Progenitor cell of endocrine pancreas (in vitro differentiated cells): ENCODE results near the gene RINT1. TPM values are rescaled to one million over a fixed set of nuclear protein-coding genes. Genes with fewer than 3 reads are reported as not detected.

Source experiments
- DNase-seq: peaks from one replicate; pipeline ENCODE4 v3.0.0; 2021; ENCODE audit warnings: low spot score; ENCODE audit not compliant: unreplicated experiment
- H3K27ac Mint-ChIP-seq: 2 replicates; pipeline ENCODE4 v1.8.0; 2021; ENCODE audit warnings: mild to moderate bottlenecking, moderate library complexity, mixed read lengths
- H3K27me3 Mint-ChIP-seq: 2 replicates; pipeline ENCODE4 v1.8.0; 2021; ENCODE audit warnings: mixed read lengths
- H3K36me3 Mint-ChIP-seq: 2 replicates; pipeline ENCODE4 v1.8.0; 2022; ENCODE audit warnings: mixed read lengths; ENCODE audit not compliant: insufficient read depth
- H3K4me1 Mint-ChIP-seq: 2 replicates; pipeline ENCODE4 v1.8.0; 2021; ENCODE audit warnings: low read depth, mixed read lengths
- H3K4me3 Mint-ChIP-seq: 2 replicates; pipeline ENCODE4 v1.8.0; 2021; ENCODE audit warnings: low read depth, mild to moderate bottlenecking, moderate library complexity, mixed read lengths
- H3K9me3 Mint-ChIP-seq: 2 replicates; pipeline ENCODE4 v1.8.0; 2021; ENCODE audit warnings: low read depth, mixed read lengths
- total RNA-seq: library from RNA; stranded (reverse); gene quantifications from 2 replicates; pipeline ENCODE4 v1.2.1, GENCODE V29; 2021
- TF ChIP-seq, protein P1 (sequence below): fragments of 200-600 bp; sonication (generic); IDR thresholded peaks from one replicate; pipeline ENCODE4 v1.5.0; 2021; ENCODE audit warnings: antibody characterized with exemption, mild to moderate bottlenecking; ENCODE audit not compliant: unreplicated experiment

RINT1 gene
- total RNA-seq, 1 donor from 2014 or later, result 22.5 TPM

DNA sequence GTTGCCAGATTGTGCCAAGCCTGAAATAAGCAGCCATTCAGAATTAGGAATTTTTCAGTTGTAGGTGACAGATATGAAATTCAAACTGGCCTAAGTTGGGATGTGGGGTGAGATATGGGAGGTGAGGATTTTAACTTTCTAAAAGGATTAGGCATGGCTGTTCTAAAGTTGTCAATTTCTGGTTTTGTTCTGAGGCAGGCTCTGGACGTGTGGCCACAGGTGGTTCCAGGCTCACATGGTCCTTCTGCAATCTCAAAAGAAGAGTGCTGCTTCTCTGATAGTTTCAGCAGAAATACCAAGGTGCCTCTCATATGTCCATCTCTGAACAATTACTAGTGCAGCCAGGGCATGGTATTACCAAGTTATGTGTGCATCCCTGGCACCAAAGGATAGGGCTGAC, 27.9 kb downstream of the RINT1 start:
- Mint-ChIP-seq H3K36me3 (peaks cover 21% of the 10 kb centered on the region), H3K27me3 (no peaks in the 10 kb centered on the region), H3K27ac (no peak overlapping the region), H3K9me3 (no peaks in the 10 kb centered on the region), H3K4me1 (no peaks in the 10 kb centered on the region), H3K4me3 (no peak overlapping the region)
- TF ChIP-seq, protein P1, sequence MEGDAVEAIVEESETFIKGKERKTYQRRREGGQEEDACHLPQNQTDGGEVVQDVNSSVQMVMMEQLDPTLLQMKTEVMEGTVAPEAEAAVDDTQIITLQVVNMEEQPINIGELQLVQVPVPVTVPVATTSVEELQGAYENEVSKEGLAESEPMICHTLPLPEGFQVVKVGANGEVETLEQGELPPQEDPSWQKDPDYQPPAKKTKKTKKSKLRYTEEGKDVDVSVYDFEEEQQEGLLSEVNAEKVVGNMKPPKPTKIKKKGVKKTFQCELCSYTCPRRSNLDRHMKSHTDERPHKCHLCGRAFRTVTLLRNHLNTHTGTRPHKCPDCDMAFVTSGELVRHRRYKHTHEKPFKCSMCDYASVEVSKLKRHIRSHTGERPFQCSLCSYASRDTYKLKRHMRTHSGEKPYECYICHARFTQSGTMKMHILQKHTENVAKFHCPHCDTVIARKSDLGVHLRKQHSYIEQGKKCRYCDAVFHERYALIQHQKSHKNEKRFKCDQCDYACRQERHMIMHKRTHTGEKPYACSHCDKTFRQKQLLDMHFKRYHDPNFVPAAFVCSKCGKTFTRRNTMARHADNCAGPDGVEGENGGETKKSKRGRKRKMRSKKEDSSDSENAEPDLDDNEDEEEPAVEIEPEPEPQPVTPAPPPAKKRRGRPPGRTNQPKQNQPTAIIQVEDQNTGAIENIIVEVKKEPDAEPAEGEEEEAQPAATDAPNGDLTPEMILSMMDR, result no peak
- DNase-seq, result no peak

DNA sequence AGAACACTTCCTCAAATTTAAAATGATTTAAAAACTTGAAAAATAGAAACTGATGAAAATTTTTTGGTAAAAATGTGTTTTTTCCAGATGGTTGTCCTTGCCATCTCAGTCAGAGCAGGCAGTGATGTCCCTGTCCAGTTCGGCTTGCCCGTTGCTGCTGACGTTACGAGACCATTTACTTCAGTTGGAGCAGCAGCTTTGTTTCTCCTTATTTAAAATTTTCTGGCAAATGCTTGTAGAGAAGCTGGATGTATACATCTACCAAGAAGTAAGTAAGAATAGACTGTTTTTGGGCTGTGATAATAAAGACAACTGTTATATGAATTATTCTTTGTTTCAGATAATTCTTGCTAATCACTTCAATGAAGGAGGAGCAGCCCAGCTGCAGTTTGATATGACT, 33.2 kb downstream of the RINT1 start:
- H3K4me1 Mint-ChIP-seq, result no peaks in the 10 kb centered on the region
- H3K27ac Mint-ChIP-seq, result no peak overlapping the region
- H3K4me3 Mint-ChIP-seq, result no peak overlapping the region
- no peaks in the 10 kb centered on the region for H3K9me3 Mint-ChIP-seq
- H3K36me3 Mint-ChIP-seq, result peaks cover 22% of the 10 kb centered on the region
- no peaks in the 10 kb centered on the region for H3K27me3 Mint-ChIP-seq
- TF ChIP-seq, protein P1, result no peak
- no peak for DNase-seq

DNA sequence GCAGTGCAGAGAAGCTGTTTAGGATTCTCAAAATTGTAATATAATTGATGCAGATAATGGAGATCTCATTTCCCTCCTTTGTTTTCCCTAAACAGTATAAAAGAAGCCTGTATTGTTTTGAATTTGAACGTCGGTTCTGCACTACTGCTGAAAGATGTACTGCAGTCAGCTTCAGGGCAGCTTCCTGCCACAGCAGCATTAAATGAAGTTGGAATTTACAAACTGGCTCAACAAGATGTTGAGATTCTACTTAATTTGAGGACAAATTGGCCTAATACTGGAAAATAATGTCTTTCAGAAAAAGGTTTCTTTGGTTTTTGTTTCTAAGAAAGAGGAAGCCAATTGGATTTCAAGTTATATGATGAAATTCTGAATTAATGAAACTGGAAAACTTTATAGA, 35.0 kb downstream of the RINT1 start:
- DNase-seq, result no peak

DNA sequence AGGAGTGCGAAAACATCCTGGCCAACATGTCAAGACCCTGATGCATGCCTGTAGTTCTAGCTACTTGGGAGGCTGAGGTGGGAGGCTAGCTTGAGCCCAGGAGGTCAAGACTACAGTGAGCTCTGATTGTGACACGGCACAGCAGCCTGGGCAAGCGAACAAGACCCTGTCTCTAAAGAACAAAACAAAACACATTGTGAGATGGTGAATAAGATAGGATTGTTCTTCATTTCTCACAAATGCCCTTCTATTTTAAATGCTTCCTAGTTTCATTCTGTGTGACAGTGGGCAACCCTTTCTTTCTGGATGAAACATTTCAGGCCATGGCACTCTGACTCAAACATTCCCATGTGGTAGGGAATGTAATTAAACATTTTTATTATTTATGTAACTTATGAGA, 35.8 kb downstream of the RINT1 start:
- no peak for DNase-seq
- Mint-ChIP-seq H3K27ac (no peak overlapping the region), H3K36me3 (peaks cover 19% of the 10 kb centered on the region), H3K4me1 (no peaks in the 10 kb centered on the region), H3K27me3 (no peaks in the 10 kb centered on the region), H3K4me3 (no peak overlapping the region), H3K9me3 (no peaks in the 10 kb centered on the region)
- TF ChIP-seq, protein P1, result no peak

More for the DNA sequence above, 35.0 kb downstream of the RINT1 start:
- Mint-ChIP-seq H3K36me3 (peaks cover 21% of the 10 kb centered on the region), H3K27me3 (no peaks in the 10 kb centered on the region), H3K4me1 (no peaks in the 10 kb centered on the region), H3K27ac (no peak overlapping the region), H3K9me3 (no peaks in the 10 kb centered on the region), H3K4me3 (no peak overlapping the region)
- TF ChIP-seq, protein P1, result no peak

DNA sequence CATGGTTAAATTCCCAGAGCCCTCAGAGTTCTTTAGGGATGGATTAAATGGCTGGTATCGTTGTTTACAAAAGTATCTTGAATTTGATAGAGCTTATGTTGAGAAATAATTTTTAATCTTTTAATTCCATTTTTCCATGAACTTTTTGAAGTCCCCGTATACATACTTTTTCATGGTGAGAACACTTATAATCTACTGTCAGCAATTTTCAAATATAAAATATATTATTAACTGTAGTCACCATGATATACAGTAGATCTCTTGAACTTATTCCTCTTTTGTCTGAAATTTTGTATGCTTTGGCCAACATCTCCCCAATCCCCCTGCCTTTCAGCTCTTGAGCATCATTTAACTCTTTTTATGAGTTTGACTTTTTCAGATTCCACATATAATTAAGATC, 39.9 kb downstream of the RINT1 start:
- H3K9me3 Mint-ChIP-seq, result peaks cover 3% of the 10 kb centered on the region
- no peak for DNase-seq
- no peaks in the 10 kb centered on the region for H3K4me1 Mint-ChIP-seq
- TF ChIP-seq, protein P1, result no peak
- no peak overlapping the region for H3K27ac Mint-ChIP-seq
- no peaks in the 10 kb centered on the region for H3K27me3 Mint-ChIP-seq
- peaks cover 6% of the 10 kb centered on the region for H3K36me3 Mint-ChIP-seq
- no peak overlapping the region for H3K4me3 Mint-ChIP-seq
